Measurements from ENCODE around the gene MPZ.
"Not testable (repeated sequence)": the region's sequence is repeated elsewhere in the genome, so short reads cannot be mapped to it uniquely, and the experiment has no call there.

Gene MPZ

GRCh38 chr1:161255302-161255701, 54.5 kb downstream of the MPZ start:
- DNase-seq (ENCODE audit: low read depth), result not testable (repeated sequence)
